Measurements from ENCODE around the gene ARNT2. TPM values are rescaled to one million over a fixed set of nuclear protein-coding genes. Genes with fewer than 3 reads are reported as not detected.

The ARNT2 gene
- total RNA-seq, 1 donor from 2014 or later, result 2.1 TPM

DNA sequence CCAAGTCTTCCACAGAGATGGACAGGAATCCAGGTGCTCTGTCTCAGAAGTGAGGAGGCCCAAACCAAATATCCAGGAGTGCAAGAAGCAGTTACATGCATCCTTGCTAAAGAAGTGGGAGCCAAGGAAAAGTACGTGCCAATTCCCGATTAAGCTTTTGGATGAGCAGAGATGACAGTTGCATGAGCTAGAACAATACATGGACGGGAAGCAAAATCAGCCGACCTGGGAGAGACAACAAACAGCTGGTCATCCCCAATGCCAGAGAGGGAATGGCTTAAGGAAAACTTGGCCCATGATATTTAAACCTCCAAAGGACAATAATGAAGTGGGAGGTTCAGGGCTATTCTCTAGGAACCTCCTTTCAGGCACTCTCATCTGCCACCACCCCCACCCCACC is 204.9 kb downstream of the ARNT2 start:
- H3K9ac ChIP-seq (ENCODE audit: low read depth in 1 of 3, low read length in 3 of 3), result no peak overlapping the region
- no peaks in the 10 kb centered on the region for H3K36me3 ChIP-seq (ENCODE audit: control insufficient read depth in 3 of 3, insufficient read depth in 3 of 3, low read length in 3 of 3)
- H3K9me3 ChIP-seq (ENCODE audit: control insufficient read depth in 3 of 3, low read length in 3 of 3), result no peaks in the 10 kb centered on the region
- peaks cover 0 to 5% (median 0%) of the 10 kb centered on the region in 3 donors for H3K4me1 ChIP-seq (ENCODE audit: control insufficient read depth in 3 of 3, insufficient read depth in 3 of 3, low read length in 3 of 3)
- H3K27me3 ChIP-seq (ENCODE audit: control insufficient read depth in 3 of 3, insufficient read depth in 3 of 3, low read length in 3 of 3), result peaks cover 2 to 10% (median 4%) of the 10 kb centered on the region in 3 donors
- H3K4me3 ChIP-seq (ENCODE audit: low read length in 3 of 3), result no peak overlapping the region
- H3K27ac ChIP-seq (ENCODE audit: low read depth, low read length), result no peak overlapping the region

DNA sequence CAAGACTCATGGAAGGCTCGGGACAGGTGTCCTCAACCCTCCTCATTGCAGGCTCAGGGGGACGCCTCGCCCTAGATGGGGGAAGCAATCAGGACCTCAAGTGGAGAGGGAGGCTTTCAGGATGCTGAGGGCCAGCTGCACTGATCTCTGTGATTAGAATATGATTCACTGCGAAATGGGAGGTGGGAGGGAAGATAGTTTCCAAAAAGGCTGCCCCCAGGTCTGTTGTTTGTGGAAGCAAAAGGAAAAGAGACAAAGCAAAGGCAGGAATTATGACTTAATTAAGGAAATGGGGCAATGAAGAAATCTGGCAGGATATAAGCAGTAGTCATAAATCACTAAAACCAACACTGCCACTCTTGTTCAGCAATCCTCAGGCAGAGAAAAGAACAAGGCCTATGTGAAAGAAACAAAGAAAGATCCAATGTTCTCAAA is 205.3 kb downstream of the ARNT2 start:
- Histone ChIP-seq H3K4me3 (ENCODE audit: low read length in 3 of 3) (no peak overlapping the region), H3K27ac (ENCODE audit: low read depth, low read length) (no peak overlapping the region), H3K9ac (ENCODE audit: low read depth in 1 of 3, low read length in 3 of 3) (no peak overlapping the region), H3K4me1 (ENCODE audit: control insufficient read depth in 3 of 3, insufficient read depth in 3 of 3, low read length in 3 of 3) (peaks cover 0 to 5% (median 0%) of the 10 kb centered on the region in 3 donors), H3K36me3 (ENCODE audit: control insufficient read depth in 3 of 3, insufficient read depth in 3 of 3, low read length in 3 of 3) (no peaks in the 10 kb centered on the region), H3K27me3 (ENCODE audit: control insufficient read depth in 3 of 3, insufficient read depth in 3 of 3, low read length in 3 of 3) (peaks cover 2 to 10% (median 4%) of the 10 kb centered on the region in 3 donors), H3K9me3 (ENCODE audit: control insufficient read depth in 3 of 3, low read length in 3 of 3) (no peaks in the 10 kb centered on the region)

DNA sequence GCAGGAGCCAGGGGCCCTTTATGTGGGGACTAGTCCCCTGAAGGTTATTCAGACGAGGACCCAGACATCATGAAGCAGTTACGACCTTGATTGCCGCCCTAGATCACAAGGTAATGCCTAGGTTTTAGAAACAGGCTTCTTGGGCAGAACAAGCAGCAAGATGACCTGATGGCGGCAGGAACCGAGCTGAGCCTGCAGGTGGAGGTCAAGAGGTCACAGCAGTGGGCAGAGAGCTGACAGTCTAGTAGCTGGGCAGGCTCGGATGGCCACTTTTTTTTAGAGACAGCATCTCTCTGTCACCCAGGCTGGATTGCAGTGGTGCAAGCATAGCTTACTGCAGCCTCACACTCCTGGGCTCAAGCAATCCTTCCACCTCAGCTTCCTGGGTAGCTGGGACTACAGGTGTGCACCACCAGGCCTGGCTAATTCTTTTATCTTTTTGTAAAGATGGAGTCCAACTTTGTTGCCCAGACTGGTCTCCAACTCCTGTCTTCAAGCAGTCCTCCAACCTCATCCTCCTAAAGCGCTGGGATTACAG is 207.4 kb downstream of the ARNT2 start:
- Histone ChIP-seq H3K27ac (ENCODE audit: low read depth, low read length) (no peak overlapping the region), H3K4me3 (ENCODE audit: low read length in 3 of 3) (no peak overlapping the region)

DNA sequence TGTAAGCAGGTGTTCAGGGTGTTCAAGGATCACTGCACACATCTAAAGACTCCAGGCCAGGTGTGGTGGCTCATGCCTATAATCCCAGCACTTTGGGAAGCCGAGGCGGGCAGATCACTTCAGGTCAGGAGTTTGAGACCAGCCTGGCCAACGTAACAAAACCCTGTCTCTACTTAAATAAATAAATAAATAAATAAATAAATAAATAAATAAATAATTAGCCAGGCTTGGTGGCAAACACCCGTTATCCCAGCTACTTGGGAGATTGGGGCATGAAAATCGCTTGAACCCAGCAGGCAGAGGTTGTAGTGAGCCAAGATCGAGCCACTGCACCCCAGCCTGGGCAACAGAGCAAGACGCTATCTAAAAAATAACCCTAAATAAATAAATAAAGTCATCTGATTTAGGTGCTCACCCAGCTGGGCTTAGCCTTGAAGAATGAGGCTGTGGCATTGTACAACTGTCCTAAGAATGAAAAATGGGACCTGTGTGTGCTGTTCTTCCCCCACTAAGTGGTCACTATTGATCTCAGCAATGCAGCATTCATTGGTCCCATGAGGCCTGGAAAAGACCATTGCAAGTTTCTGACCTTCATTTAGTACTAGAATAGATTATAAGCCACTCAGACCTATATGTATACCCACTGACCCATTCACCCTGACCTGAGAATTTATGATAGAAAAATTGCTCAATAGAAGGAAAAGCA is 208.1 kb downstream of the ARNT2 start:
- H3K4me1 ChIP-seq (ENCODE audit: control insufficient read depth in 3 of 3, insufficient read depth in 3 of 3, low read length in 3 of 3), result peaks cover 3 to 13% (median 4%) of the 10 kb centered on the region in 3 donors
- H3K9me3 ChIP-seq (ENCODE audit: control insufficient read depth in 3 of 3, low read length in 3 of 3), result no peaks in the 10 kb centered on the region
- no peak overlapping the region for H3K4me3 ChIP-seq (ENCODE audit: low read length in 3 of 3)
- H3K27ac ChIP-seq (ENCODE audit: low read depth, low read length), result no peak overlapping the region
- H3K27me3 ChIP-seq (ENCODE audit: control insufficient read depth in 3 of 3, insufficient read depth in 3 of 3, low read length in 3 of 3), result peaks cover 6 to 8% (median 7%) of the 10 kb centered on the region in 3 donors
- no peaks in the 10 kb centered on the region for H3K36me3 ChIP-seq (ENCODE audit: control insufficient read depth in 3 of 3, insufficient read depth in 3 of 3, low read length in 3 of 3)
- no peak overlapping the region for H3K9ac ChIP-seq (ENCODE audit: low read depth in 1 of 3, low read length in 3 of 3)

More for the DNA sequence above, 207.4 kb downstream of the ARNT2 start:
- Histone ChIP-seq H3K9ac (ENCODE audit: low read depth in 1 of 3, low read length in 3 of 3) (no peak overlapping the region), H3K36me3 (ENCODE audit: control insufficient read depth in 3 of 3, insufficient read depth in 3 of 3, low read length in 3 of 3) (no peaks in the 10 kb centered on the region), H3K9me3 (ENCODE audit: control insufficient read depth in 3 of 3, low read length in 3 of 3) (no peaks in the 10 kb centered on the region), H3K4me1 (ENCODE audit: control insufficient read depth in 3 of 3, insufficient read depth in 3 of 3, low read length in 3 of 3) (peaks cover 3 to 13% (median 4%) of the 10 kb centered on the region in 3 donors), H3K27me3 (ENCODE audit: control insufficient read depth in 3 of 3, insufficient read depth in 3 of 3, low read length in 3 of 3) (peaks cover 4 to 7% (median 6%) of the 10 kb centered on the region in 3 donors)

DNA sequence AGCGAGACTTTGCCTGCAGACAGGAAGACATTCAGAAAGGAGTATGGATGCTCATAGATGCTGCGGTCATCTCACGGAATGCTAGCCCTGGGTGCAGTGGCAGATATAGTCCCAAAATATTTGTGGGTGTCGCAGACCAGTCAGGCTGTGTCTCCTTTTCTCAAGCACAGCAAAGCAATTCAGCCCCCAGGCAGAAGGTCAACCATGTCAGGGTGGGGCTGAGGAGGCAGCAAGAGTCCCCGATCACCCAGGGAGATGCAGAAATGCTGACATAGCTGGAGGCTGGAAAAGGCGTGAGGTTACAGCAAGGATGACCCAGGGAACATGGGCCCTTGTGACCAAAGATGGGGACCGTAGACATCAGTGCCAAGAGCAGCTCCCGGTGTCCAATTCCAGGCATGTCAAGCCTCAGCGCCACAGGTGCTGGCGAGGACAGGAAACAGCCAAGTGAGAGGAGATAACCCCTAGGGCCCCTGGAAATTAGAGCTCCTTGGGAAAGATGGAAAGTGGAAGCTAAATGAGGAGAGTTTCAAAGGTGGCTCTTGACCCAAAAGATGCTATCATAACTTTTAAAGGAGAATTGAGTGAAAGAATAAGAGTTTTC is 209.7 kb downstream of the ARNT2 start:
- Histone ChIP-seq H3K4me1 (ENCODE audit: control insufficient read depth in 3 of 3, insufficient read depth in 3 of 3, low read length in 3 of 3) (peaks cover 3 to 8% (median 4%) of the 10 kb centered on the region in 3 donors), H3K9ac (ENCODE audit: low read depth in 1 of 3, low read length in 3 of 3) (no peak overlapping the region), H3K27me3 (ENCODE audit: control insufficient read depth in 3 of 3, insufficient read depth in 3 of 3, low read length in 3 of 3) (peaks cover 6 to 8% (median 7%) of the 10 kb centered on the region in 3 donors), H3K9me3 (ENCODE audit: control insufficient read depth in 3 of 3, low read length in 3 of 3) (no peaks in the 10 kb centered on the region), H3K4me3 (ENCODE audit: low read length in 3 of 3) (no peak overlapping the region), H3K36me3 (ENCODE audit: control insufficient read depth in 3 of 3, insufficient read depth in 3 of 3, low read length in 3 of 3) (no peaks in the 10 kb centered on the region), H3K27ac (ENCODE audit: low read depth, low read length) (no peak overlapping the region)

- peaks cover 3 to 8% (median 4%) of the 10 kb centered on the region in 3 donors for H3K4me1 ChIP-seq (ENCODE audit: control insufficient read depth in 3 of 3, insufficient read depth in 3 of 3, low read length in 3 of 3)
These were observed 210.7 kb downstream of the ARNT2 start for GRCh38 chr15:80614711-80615360.

DNA sequence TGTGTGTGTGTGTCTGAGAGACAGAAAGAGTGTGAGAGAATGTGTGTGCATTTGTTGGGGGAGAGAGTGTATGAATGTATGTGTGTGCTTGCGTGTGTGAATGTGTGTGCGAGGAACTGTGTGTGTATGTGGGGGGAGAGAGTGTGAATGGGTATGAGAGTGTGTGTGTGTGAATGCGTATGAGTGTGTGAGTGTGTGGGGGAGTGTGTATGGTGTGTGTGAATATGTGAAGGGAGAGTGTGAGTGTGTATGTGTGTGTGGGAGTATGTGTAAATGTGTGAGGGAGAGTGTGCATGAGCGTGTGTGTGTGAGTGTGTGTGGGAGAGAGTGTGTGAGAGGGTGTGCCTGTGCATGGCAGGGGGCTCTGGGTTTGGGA is 211.2 kb downstream of the ARNT2 start:
- Histone ChIP-seq H3K4me1 (ENCODE audit: control insufficient read depth in 3 of 3, insufficient read depth in 3 of 3, low read length in 3 of 3) (peaks cover 3 to 8% (median 4%) of the 10 kb centered on the region in 3 donors), H3K9me3 (ENCODE audit: control insufficient read depth in 3 of 3, low read length in 3 of 3) (no peaks in the 10 kb centered on the region), H3K9ac (ENCODE audit: low read depth in 1 of 3, low read length in 3 of 3) (no peak overlapping the region), H3K36me3 (ENCODE audit: control insufficient read depth in 3 of 3, insufficient read depth in 3 of 3, low read length in 3 of 3) (no peaks in the 10 kb centered on the region), H3K27ac (ENCODE audit: low read depth, low read length) (no peak overlapping the region), H3K27me3 (ENCODE audit: control insufficient read depth in 3 of 3, insufficient read depth in 3 of 3, low read length in 3 of 3) (peaks cover 6 to 8% (median 7%) of the 10 kb centered on the region in 3 donors), H3K4me3 (ENCODE audit: low read length in 3 of 3) (no peak overlapping the region)

More at GRCh38 chr15:80614711-80615360, 210.7 kb downstream of the ARNT2 start:
- Histone ChIP-seq H3K36me3 (ENCODE audit: control insufficient read depth in 3 of 3, insufficient read depth in 3 of 3, low read length in 3 of 3) (no peaks in the 10 kb centered on the region), H3K27ac (ENCODE audit: low read depth, low read length) (no peak overlapping the region), H3K4me3 (ENCODE audit: low read length in 3 of 3) (no peak overlapping the region), H3K9ac (ENCODE audit: low read depth in 1 of 3, low read length in 3 of 3) (no peak overlapping the region), H3K27me3 (ENCODE audit: control insufficient read depth in 3 of 3, insufficient read depth in 3 of 3, low read length in 3 of 3) (peaks cover 6 to 8% (median 7%) of the 10 kb centered on the region in 3 donors), H3K9me3 (ENCODE audit: control insufficient read depth in 3 of 3, low read length in 3 of 3) (no peaks in the 10 kb centered on the region)

GRCh38 chr15:80615783-80616391 is 211.7 kb downstream of the ARNT2 start:
- H3K9ac ChIP-seq (ENCODE audit: low read depth in 1 of 3, low read length in 3 of 3), result no peak overlapping the region
- peaks cover 3 to 8% (median 4%) of the 10 kb centered on the region in 3 donors for H3K4me1 ChIP-seq (ENCODE audit: control insufficient read depth in 3 of 3, insufficient read depth in 3 of 3, low read length in 3 of 3)
- H3K27me3 ChIP-seq (ENCODE audit: control insufficient read depth in 3 of 3, insufficient read depth in 3 of 3, low read length in 3 of 3), result peaks cover 6 to 8% (median 7%) of the 10 kb centered on the region in 3 donors
- H3K4me3 ChIP-seq (ENCODE audit: low read length in 3 of 3), result no peak overlapping the region
- H3K27ac ChIP-seq (ENCODE audit: low read depth, low read length), result no peak overlapping the region
- no peaks in the 10 kb centered on the region for H3K9me3 ChIP-seq (ENCODE audit: control insufficient read depth in 3 of 3, low read length in 3 of 3)
- H3K36me3 ChIP-seq (ENCODE audit: control insufficient read depth in 3 of 3, insufficient read depth in 3 of 3, low read length in 3 of 3), result no peaks in the 10 kb centered on the region

DNA sequence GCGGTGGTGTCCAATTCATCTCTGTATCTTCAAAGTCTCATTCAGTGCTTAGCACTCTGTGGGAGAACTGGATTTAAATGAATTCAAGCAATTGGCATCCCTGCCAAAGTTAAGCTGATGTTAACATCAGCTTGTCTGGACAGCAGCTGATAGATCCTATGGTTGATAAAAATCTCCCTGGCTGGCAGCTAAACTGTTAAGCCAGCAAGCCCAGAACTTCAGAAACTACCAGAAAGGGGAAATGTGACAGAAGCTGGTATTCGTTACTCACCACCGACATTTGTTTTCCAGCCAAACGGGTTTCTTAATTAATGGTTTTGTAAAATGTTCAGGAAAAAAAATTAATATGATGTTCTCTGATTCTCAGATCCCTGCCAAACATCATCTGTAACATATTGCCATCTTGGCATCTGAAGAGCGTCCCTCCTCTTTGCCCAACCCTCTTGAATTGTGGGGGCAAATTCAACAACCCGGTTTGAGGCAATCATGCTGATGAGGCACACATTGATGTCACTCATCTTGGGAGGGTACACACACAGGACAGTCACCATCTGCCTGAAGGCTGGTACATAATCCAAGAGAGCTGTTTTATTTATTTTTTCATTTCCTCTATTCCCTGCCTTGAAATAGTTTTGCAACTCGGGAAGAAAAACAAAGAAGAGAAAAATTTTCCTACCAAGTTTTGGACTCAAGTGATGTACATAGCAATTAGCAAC is 214.7 kb downstream of the ARNT2 start:
- Histone ChIP-seq H3K27me3 (ENCODE audit: control insufficient read depth in 3 of 3, insufficient read depth in 3 of 3, low read length in 3 of 3) (peaks cover 3 to 7% (median 4%) of the 10 kb centered on the region in 3 donors), H3K27ac (ENCODE audit: low read depth, low read length) (no peak overlapping the region), H3K4me3 (ENCODE audit: low read length in 3 of 3) (no peak overlapping the region), H3K9me3 (ENCODE audit: control insufficient read depth in 3 of 3, low read length in 3 of 3) (peaks cover 0 to 4% (median 0%) of the 10 kb centered on the region in 3 donors), H3K4me1 (ENCODE audit: control insufficient read depth in 3 of 3, insufficient read depth in 3 of 3, low read length in 3 of 3) (peaks cover 3 to 8% (median 4%) of the 10 kb centered on the region in 3 donors), H3K36me3 (ENCODE audit: control insufficient read depth in 3 of 3, insufficient read depth in 3 of 3, low read length in 3 of 3) (no peaks in the 10 kb centered on the region), H3K9ac (ENCODE audit: low read depth in 1 of 3, low read length in 3 of 3) (no peak overlapping the region)

Data from skeletal muscle tissue (tissue), 4 donors.